GM18951 (cell line): Measurements from ENCODE around the gene MOBP.

Source experiments
- POLR2A ChIP-seq: IDR thresholded peaks from 4 replicates; pipeline ENCODE4 v1.6.1; 2011; ENCODE audit warnings: mild to moderate bottlenecking; ENCODE audit not compliant: insufficient read length, insufficient read depth; ENCODE audit errors: extremely low read depth
- in situ Hi-C: fragments of 300-500 bp; cut with MboI; formaldehyde crosslinking; loops from one replicate; pipeline ENCODE4 v1.12.0; 2022; ENCODE audit warnings: low sequenced_read_pairs, mixed read lengths, inconsistent platforms; ENCODE audit not compliant: unreplicated experiment

MOBP gene

GRCh38 chr3:39491733-39492350 is 24.4 kb downstream of the MOBP start:
- TF ChIP-seq POLR2A: no peak
- in situ Hi-C loops: no loop called here

GRCh38 chr3:39494781-39495180 is 27.3 kb downstream of the MOBP start:
- TF ChIP-seq POLR2A: no peak
- in situ Hi-C loops: no loop called here

GRCh38 chr3:39497753-39498152 is 30.3 kb downstream of the MOBP start:
- in situ Hi-C loops: no loop called here
- TF ChIP-seq POLR2A: no peak

- TF ChIP-seq POLR2A: no peak
- in situ Hi-C loops: no loop called here
These were observed 32.3 kb downstream of the MOBP start for GRCh38 chr3:39499651-39500273.

GRCh38 chr3:39501059-39501458 is 33.6 kb downstream of the MOBP start:
- in situ Hi-C loops: no loop called here
- TF ChIP-seq POLR2A: no peak

GRCh38 chr3:39501968-39502837 is 34.7 kb downstream of the MOBP start:
- TF ChIP-seq POLR2A: no peak

GRCh38 chr3:39502838-39503145 is 35.3 kb downstream of the MOBP start:
- in situ Hi-C loops: no loop called here
- no peak for TF ChIP-seq POLR2A

More at GRCh38 chr3:39501968-39502837, 34.7 kb downstream of the MOBP start:
- in situ Hi-C loops: no loop called here

- in situ Hi-C loops: no loop called here
- no peak for TF ChIP-seq POLR2A
These were observed 38.6 kb downstream of the MOBP start for GRCh38 chr3:39505866-39506742.

GRCh38 chr3:39506863-39507262 is 39.4 kb downstream of the MOBP start:
- no peak for TF ChIP-seq POLR2A
- in situ Hi-C loops: no loop called here

GRCh38 chr3:39513791-39514369 is 46.4 kb downstream of the MOBP start:
- TF ChIP-seq POLR2A: no peak

GRCh38 chr3:39515681-39516441 is 48.4 kb downstream of the MOBP start:
- TF ChIP-seq POLR2A: no peak
- in situ Hi-C loops: no loop called here

More at GRCh38 chr3:39513791-39514369, 46.4 kb downstream of the MOBP start:
- in situ Hi-C loops: no loop called here

- in situ Hi-C loops: no loop called here
- TF ChIP-seq POLR2A: no peak
These were observed 51.6 kb downstream of the MOBP start for GRCh38 chr3:39519103-39519502.
